HUDEP-2 (cell line): Measurements from ENCODE around the gene NARF.
A peak's percentile ranks its signal among the peaks of the same experiment; 100 is the strongest.

Source experiments
- DNase-seq, 76 experiments: peaks; one replicate each; lab custom pipeline; 2025; ENCODE audit not compliant: unreplicated experiment in 76 of 76; lab: John Stamatoyannopoulos, UW

The NARF gene

DNA sequence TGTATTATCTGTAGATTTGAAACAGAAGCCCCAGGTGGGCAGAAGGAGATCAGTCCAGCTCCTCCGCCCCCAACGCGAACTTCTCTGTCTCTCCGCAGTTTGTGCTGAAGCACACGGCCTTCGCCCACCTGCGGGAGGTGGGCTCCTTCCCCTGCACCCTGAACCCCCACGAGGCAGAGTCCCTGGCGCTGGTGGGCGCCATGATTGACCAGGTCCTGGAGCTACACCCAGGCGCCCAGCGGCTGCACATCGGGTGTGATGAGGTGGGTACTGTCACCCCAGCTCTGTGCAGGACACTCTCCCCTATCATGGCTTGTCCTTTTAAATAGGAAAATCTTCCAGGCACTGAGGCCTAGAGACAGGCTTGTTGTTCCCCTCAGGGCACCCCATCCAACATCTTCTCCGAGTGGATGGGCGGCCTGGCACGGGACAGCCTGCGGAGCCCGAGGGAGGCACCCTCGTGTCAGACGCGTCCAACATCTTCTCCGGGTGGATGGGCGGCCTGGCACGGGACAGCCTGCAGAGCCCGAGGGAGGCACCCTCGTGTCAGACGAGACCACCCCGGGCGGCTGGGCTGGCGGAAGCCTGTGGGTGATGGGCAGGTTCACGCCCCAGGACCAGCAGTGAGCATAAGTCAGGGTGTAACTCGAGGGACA, 24.9 kb upstream of the NARF start:
- DNase-seq: no peak

DNA sequence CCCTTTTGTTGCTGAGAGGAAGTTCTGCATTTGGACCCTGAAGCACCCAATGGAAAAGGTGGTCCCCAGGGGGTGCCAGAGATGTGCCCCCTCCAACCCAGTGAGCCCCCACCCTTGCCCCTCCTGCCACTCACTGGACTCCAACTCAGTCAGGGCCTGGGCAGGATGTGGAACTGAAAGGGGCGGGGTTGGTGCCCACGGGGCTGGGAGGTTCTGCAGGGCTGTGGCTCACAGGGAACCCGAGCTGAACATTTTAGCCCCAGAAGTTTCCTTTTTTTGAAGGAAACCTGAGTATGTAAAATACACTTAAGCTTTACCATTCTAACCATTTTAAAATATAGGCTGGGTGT, 24.4 kb upstream of the NARF start:
- DNase-seq: no peak

DNA sequence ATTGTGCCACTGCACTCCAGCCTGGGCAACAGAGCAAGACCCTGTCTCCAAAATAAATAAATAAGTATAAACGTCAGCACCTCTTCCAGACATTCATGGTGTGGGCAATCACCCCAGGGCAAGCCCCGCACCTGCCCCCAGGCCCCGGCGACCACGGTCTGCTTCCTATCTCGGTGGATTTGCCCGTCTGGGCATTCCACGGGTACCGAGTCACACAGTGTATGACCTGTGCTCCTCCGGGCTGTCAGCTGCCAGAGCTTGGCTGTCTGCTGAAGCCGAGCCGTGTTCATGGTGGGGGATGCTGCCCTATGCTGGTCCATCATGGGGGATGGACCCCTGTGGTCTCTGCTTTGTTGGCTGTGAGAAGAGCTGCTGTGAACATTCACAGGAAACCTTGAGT, 23.4 kb upstream of the NARF start:
- no peak for DNase-seq

DNA sequence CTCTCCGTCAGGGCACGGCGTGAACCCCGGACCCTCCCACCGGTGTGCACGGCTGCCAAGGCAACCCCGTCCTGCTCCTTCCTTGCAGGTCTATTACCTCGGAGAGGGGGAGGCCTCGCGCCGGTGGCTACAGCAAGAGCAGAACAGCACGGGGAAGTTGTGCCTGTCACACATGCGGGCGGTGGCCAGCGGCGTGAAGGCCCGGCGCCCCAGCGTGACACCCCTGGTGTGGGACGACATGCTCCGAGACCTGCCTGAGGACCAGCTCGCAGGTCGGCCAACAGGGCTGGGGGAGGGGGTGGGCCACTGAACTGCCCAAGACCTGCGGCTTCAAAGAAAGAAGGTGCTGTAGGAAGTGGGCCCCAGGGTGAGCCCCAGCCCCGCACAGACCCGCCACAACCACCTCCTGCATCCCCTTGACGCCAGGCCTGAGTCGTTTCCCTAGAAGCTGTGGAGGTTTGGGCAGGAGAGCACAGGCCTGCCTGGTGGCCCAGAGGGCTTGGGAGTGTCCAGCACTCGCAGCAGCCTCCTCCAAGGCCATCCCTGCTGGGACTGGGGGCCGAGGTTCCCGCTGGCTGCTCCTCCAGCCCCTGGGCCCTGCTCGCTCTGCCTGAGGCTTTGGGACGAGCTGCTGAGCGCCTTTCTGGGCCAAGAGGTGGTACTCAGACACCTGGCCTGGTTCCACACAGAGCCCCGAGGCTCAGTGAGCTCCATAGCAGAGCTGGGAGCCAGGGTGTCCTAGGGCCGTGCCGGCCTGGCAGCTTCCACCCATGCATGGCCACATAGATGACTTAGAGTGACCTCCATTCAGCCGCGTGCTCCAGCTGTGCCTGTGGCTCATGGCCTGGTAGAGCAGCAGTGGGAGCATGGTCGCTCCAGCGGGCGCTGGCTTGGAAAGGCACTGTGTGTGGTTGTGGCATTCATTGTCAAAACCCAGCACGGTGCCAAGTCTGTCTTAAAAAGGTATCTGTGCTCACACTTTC, 22.6 kb upstream of the NARF start:
- DNase-seq: no peak

DNA sequence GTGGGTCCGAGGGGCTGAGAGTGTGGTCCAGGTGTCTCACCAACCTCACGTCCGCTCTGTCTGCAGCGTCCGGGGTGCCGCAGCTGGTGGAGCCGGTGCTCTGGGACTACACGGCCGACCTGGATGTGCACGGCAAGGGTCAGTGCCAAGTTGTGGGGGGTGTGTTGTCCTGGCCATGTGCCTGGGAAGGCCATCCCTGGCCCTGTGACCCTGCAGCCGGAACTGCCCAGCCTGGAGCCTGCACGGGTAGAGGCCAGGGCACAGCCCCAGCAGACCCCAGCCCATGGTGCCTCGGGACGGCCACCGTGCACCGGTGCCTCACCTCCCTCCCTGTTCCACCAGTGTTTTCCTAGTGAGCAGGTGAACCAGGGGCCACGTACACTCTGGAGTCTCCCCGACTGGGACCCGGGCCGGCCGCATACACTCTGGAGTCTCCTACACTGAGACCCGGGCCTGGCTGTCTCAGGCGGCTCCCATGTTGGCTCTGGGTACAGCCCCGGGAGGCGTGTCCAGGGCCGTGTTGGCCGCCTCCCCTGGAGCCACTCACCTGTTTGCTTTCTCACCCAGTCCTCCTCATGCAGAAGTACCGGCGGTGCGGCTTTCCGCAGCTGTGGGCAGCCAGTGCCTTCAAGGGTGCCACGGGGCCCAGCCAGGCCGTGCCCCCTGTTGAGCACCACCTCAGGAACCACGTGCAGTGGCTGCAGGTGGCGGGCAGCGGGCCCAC, 21.8 kb upstream of the NARF start:
- no peak for DNase-seq

DNA sequence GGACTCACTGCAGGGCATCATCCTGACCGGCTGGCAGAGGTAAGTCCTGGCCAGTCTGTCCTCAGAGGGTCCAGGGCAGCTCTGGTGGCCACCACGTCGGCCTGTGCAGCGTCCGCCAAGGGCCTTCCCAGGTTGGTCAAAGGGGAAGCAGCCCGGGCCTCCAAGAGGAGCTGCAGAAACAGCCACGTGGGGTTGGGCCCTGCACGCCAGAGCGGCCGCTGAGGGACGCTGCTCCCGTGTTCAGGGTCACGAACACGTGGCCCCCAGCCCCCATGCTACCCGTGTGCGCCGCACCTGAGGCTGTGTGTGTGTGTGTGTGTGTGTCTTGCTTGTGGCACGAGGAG, 21.2 kb upstream of the NARF start:
- no peak for DNase-seq

DNA sequence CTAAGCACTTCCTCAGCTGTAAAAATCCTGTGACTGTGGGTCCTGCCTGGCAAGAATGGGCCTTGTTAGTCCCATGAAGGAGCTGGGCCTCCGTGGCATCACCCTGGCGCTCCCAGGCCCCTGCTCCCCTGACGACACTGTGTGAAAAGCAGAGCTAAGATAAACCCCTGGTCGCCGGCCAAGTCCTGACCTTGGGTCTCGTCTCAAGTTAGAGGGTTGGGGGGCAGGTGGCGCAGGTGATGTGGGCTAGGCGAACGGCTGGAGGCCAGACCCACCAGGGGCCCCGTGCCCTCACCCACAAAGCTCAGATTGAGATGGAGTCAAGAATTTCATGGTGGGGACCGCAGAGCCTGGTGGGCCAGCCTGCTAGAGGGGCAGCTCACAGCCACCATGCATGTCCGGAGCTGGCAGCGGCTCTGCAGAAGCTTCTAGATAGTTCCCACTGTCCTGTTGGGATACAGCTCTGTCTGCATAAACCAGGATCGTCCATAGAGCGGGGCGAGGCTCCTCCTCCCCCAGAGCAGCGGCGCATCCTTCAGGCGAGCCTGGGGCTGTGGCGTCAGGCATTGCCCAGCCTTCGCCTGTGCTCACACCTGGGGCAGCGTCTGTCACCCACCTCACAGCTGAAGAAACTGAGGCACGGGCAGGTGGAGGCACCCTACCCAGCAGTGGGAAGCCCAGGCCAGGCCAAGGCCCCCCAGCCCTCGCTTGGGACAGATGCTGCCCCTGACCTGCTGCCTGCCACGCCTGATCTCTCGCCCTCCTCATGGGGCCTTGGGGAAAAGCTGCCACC, 19.9 kb upstream of the NARF start:
- no peak for DNase-seq

DNA sequence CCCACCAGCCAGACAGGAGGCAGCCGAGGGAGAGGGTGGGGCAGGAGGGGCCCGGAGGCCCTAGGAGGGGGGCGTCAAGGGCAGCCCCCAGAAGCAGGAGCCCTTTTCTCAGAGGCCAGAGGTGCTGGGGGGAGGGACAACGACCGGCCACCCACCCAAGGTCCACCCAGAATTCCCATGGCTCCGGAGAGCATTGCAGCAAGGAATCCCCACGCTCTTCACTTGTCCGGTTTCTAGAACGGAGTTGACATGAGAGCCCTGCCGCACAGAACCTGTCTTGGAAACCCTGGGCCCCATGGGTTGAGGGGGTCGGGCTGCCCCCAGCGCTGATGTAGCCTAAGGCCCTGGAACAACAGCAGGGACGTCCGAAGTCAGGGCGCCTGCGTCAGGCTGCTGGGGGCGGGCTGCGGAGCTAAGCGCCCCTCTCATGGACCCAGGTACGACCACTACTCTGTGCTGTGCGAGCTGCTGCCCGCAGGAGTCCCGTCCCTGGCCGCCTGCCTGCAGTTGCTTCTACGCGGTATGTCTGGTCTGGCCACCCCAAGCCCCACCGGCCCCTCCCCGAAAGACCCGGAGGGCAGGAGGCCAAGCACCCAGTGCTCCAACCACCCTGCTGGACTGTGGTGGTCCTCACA, 19.2 kb upstream of the NARF start:
- DNase-seq: no peak

DNA sequence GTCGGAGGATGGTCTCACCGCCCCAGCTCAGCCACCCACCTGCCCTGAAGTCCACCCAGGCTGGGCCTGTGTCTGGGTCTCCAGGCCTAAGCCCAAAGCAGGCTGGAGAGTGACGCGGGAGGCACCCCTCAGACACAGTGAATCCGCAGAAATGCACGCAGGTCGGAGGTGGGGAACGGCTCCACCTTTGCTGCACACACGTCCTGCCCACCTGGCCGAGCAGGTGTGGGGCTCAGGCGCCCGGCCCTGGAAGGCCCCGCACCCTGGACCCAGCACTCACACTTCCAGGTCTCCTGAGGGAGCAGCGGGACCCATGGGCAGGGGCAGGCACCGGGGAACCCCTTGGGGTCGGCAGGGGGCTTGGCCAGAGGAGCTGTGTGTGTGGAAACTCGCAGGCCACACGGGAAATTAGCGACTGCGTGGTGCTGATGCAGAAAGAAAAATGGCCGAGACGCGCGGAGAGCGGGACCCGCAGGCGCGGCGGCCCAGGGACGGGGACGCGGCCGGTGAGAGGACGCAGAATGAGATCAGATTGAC, 18.6 kb upstream of the NARF start:
- DNase-seq: no peak

DNA sequence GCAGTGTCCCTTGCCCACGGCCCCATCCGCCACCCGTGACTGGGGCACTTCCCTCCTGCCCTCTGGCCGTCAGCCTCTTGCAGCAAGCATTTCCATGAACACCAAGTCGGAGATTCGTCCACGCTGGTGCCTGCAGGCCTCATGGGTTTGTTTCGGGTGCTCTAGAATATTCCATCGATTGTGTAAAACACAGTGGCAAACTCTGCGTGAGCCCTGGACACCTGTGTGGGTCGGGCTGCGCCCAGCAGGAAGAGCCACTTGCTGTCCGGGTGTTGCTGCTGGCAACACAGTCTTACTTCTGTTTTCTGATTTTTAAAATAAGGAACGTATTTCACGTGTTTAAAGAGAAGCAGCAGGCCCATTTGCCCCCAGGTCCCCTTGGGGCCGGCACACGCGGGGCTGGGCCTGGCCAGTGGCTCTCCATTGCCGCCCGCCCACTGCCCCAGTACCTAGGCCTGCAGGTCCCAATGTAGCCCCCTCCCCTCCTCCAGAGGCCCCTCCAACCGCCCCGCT, 18.0 kb upstream of the NARF start:
- no peak for DNase-seq

DNA sequence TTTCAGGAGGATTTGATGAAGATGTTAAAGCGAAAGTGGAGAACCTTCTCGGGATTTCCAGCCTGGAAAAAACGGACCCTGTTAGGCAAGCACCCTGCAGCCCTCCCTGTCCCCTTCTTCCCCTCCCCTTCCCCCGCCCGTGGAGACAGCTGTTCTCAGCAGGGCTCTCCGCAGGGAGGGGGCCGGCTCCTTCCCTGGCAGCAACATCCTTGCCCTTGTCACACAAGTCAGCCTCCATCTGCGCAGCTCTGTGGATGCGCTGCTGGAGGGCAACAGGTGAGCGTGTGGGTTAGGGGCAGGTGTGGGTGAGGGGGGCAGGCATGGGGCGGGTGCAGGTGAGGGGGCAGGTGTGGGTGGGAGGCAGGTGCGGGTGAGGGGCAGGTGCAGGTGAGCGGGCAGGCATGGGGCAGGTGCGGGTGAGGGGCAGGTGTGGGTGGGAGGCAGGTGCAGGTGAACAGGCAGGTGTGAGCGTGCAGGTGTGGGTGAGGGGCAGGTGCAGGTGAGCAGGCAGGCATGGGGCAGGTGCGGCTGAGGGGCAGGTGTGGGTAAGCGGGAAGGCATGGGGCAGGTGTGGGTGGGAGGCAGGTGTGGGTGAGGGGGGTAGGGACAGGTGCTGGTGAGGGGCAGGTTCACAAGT, 17.4 kb upstream of the NARF start:
- DNase-seq: no peak

DNA sequence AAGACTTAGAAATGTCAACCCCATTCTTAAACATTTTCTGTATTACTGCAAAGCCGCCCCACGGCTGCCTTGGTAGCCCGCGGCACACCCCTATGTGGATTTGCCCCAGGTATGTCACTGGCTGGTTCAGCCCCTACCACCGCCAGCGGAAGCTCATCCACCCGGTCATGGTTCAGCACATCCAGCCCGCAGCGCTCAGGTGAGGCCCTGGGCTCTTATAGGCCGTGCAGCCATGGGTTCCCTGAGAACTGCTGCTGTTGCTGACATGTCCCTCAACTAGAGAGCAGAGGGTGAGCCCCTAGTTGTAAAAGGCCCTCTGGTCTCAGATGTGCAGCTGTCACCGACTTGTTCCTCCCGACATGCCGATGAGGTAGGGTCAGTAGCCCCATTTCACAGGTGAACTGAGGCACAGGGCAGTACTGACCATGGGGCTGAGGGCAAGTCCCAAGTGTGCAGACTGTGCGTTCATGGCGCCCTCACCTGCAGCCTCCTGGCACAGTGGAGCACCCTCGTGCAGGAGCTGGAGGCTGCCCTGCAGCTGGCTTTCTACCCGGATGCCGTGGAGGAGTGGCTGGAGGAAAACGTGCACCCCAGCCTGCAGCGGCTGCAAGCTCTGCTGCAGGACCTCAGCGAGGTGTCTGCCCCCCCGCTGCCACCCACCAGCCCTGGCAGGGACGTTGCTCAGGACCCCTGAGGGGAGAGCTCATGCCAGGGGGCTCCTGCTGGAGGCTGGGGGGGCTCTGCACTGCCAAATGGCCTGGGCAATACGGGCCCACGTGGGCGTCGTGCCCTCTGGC, 16.7 kb upstream of the NARF start:
- DNase-seq: no peak

DNA sequence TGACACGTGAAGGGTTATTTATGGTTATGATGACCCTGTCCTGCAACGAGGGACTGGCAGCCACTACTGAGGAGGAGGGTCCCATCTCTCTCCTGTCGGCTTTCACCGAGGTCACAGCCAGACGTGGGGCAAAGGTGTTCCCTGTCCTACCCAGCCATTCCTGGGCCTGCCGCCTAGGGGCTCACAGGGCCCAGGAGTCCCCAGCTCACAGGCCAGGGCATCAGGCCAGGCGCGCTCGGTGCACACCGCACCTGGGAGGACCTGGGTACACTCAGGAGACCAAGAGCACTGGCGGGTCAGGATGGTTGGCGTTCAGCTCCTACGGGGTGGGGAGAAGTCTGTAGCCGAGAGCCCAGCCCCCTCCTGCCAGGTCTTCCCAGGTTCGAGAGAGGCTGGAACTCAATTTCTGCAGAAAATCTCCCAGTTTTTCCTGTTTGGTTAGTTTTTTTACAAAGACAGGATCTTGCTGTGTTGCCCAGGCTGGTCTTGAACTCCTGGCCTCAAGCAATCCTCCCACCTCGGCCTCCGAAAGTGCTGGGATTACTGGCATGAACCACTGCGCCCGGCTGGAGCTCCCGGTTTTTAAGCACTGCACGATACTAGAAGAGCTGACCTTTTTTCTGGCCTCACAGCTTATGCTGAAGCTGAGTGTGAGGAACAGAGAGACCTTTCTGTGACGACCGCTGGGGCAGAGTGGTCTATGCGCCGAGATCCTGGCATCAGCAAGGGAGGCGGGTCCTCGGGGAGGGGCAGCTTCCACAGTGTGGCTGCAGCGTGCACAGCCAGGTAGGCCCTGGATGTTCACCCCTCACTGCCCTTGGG, 15.7 kb upstream of the NARF start:
- DNase-seq: no peak

DNA sequence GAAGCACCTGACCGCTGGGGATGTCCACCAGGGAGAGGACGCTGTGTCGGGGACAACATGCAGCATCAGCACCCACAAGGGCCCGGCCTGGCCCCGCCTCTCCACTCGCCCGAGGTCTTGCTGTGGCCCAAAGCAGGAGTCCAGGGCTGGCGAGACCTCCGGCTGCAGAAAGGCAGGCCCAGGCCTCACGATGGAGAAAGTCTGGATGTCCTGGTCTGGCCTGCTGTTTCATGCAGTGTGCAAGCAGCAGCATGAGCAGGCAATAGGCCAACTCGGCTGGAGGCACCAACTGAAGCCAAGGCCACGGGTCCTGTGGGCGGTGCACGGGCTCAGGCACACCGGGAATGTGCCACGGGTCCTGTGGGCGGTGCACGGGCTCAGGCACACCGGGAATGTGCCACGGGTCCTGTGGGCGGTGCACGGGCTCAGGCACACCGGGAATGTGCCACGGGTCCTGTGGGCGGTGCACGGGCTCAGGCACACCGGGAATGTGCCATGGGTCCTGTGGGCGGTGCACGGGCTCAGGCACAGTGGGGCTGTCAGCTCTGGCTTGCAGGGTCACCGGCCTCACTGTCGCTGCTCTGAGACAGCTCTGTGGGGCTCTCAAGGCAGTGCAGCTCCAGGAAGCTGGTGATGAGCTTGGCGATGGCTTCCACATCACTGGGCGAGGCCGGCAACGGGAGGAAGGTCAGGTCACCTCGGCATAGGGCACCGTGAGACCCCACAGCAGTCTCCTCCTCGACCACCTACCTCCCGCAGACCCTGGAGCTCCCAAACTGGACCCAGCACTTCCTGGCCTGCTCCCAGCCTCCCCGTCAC, 14.9 kb upstream of the NARF start:
- DNase-seq: no peak

DNA sequence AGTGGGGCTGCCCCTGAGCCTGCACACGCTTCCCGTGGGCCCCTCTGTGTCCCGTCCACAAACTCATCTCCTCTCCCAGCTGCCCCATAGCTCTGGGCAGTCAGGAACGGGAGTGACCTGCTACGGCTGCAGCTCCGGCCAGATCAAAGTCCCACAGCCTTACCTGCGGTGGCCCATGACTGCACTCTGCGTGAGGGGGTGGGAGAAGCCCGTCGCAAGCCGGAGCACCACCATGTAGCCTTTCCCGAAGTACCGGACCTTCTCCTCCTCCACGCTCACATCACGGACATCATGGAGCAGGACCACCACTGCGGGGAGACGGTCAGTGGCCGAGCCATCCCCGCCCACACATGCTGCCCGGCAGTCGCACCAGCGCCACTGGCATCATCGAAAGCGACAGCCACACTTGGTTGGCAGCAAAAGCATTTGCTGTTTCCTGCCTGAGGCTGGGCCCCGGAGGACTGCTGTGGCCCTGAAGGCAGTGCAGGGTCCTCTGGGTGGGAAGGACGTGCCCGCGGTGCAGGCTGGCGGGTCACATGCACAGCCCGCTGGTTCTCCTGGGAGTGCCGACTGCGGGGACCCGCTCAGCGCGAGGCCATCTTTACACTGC, 14.2 kb upstream of the NARF start:
- no peak for DNase-seq

DNA sequence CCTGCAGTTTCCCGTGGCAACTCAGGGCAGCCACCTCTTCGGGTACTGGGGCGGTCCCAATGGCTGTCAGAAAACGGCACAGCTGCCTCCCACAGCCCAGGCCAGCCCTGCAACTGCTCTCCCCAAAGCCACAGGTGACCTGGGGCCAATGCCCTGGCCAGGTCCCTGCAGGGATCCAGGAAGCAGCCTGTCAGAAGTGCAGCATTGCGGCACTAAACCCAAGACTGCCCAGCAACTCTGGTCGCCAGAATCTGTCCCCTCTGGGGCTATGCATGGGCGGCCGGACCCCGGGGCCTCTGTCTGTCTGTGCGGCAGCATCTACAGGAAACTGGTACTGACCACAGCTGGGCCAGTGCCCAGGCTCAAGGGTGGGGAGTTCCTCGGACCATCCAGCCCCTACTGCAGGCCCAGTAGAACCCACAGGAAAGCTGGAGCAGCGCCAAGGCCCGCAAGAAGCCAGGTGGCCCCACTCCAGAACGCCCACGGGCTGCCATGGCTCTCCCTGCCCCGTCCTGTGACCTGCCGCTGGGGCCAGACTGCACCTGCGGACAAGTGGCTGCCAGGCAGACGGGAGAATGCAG, 13.5 kb upstream of the NARF start:
- peak in 6 of 76 experiments; percentile 1 to 52 (median 16) for DNase-seq
